ENCODE measurements around the gene HDDC3. TPM values are rescaled to one million over a fixed set of nuclear protein-coding genes. Genes with fewer than 3 reads are reported as not detected.

Gene HDDC3
- total RNA-seq, 1 experiment from 2014 or later, result 13.3 TPM

- TF ChIP-seq, protein P1, sequence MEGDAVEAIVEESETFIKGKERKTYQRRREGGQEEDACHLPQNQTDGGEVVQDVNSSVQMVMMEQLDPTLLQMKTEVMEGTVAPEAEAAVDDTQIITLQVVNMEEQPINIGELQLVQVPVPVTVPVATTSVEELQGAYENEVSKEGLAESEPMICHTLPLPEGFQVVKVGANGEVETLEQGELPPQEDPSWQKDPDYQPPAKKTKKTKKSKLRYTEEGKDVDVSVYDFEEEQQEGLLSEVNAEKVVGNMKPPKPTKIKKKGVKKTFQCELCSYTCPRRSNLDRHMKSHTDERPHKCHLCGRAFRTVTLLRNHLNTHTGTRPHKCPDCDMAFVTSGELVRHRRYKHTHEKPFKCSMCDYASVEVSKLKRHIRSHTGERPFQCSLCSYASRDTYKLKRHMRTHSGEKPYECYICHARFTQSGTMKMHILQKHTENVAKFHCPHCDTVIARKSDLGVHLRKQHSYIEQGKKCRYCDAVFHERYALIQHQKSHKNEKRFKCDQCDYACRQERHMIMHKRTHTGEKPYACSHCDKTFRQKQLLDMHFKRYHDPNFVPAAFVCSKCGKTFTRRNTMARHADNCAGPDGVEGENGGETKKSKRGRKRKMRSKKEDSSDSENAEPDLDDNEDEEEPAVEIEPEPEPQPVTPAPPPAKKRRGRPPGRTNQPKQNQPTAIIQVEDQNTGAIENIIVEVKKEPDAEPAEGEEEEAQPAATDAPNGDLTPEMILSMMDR (conservative IDR thresholded peaks at IDR 0.05), result no peak
- no CpG with 5 or more reads among the region's 30 CpGs for WGBS (ENCODE audit: extremely low coverage, insufficient read length, low lambda C conversion rate)
- Histone ChIP-seq H3K9me3 (ENCODE audit: control insufficient read depth, low read depth, low read length) (no peaks in the 10 kb centered on the region), H2AFZ (ENCODE audit: low read length) (no peak overlapping the region), H3K4me2 (ENCODE audit: insufficient read depth, insufficient read length, low read length) (no peak overlapping the region), H3K27me3 (ENCODE audit: insufficient read depth, low read length) (no peaks in the 10 kb centered on the region), H3K56ac (ENCODE audit: insufficient read length, low read depth, low read length) (no peak overlapping the region), H3K4ac (ENCODE audit: low read depth, low read length) (no peak overlapping the region), H4K20me1 (ENCODE audit: control insufficient read depth, insufficient read depth, insufficient read length) (no peaks in the 10 kb centered on the region), H4K5ac (ENCODE audit: insufficient read length, low read depth, low read length) (no peak overlapping the region), H3K79me1 (ENCODE audit: insufficient read depth, low read depth, low read length, poor library complexity, severe bottlenecking) (no peaks in the 10 kb centered on the region), H2BK120ac (ENCODE audit: low read depth, low read length, poor library complexity, severe bottlenecking) (no peak overlapping the region), H3K79me2 (ENCODE audit: insufficient read depth, low read length) (no peaks in the 10 kb centered on the region), H3K23me2 (ENCODE audit: insufficient read length, low read depth, low read length, poor library complexity, severe bottlenecking) (no peaks in the 10 kb centered on the region), H2BK20ac (ENCODE audit: low read depth, low read length, poor library complexity, severe bottlenecking) (no peak overlapping the region), H4K8ac (replicated peaks; ENCODE audit: insufficient read length, low read depth, low read length) (no peak overlapping the region), H3K4me1 (ENCODE audit: insufficient read depth, low read length) (no peaks in the 10 kb centered on the region), H2BK15ac (ENCODE audit: low read depth, low read length) (no peak overlapping the region), H3K18ac (ENCODE audit: insufficient read length, low read depth, low read length) (no peak overlapping the region), H4K91ac (ENCODE audit: insufficient read length, low read depth, low read length) (no peak overlapping the region), H3K9ac (ENCODE audit: extremely low read depth, insufficient read length, low read length) (no peak overlapping the region), H2BK5ac (ENCODE audit: insufficient read length, low read length) (no peak overlapping the region), H3K14ac (ENCODE audit: insufficient read depth, low read length) (no peak overlapping the region), H2BK12ac (ENCODE audit: insufficient read length, low read depth, low read length) (no peak overlapping the region), H2AK5ac (ENCODE audit: insufficient read length, low read length) (no peak overlapping the region), H3T11ph (ENCODE audit: low read length) (no peak overlapping the region), H3K23ac (ENCODE audit: insufficient read length, low read depth, low read length) (no peak overlapping the region), H3K27ac (ENCODE audit: insufficient read length, low read depth, low read length) (no peak overlapping the region)
- H3K9me3 Mint-ChIP-seq, result no peaks in the 10 kb centered on the region
- H3K4me3 Mint-ChIP-seq, result no peak overlapping the region
- no peaks in the 10 kb centered on the region for H3K27me3 Mint-ChIP-seq (ENCODE audit: low read depth)
- peaks cover 2 to 47% (median 7%) of the 10 kb centered on the region in 3 experiments; a peak in 5 of 7 replicates for H3K36me3 Mint-ChIP-seq (ENCODE audit: insufficient read depth in 1 of 3, low read depth in 3 of 3)
- H3K4me1 Mint-ChIP-seq, result peaks cover 3 to 8% of the 10 kb centered on the region in 2 experiments; a peak in 2 of 4 replicates
- DNase-seq, result no peak
- H3K27ac Mint-ChIP-seq, result no peak overlapping the region; a peak in 1 of 7 replicates
These were observed 20.2 kb downstream of the HDDC3 start for GRCh38 chr15:90911906-90912769.
